K562 (cell line): ENCODE data around the gene FTH1. TPM values are rescaled to one million over a fixed set of nuclear protein-coding genes. Genes with fewer than 3 reads are reported as not detected.

ENCODE experiments used
- BRCA1 ChIP-seq, 2 experiments: fragments of 450-650 bp in 1 of 2; sonication (generic) in 1 of 2; formaldehyde crosslinking in 1 of 2; IDR thresholded peaks; 2 replicates each; pipeline versions ENCODE4 v1.5.0 to v1.6.1; 2017 to 2020; ENCODE audit warnings: mild to moderate bottlenecking in 1 of 2, missing genetic modification reagents in 1 of 2
- C11orf30 ChIP-seq: fragments of 450-650 bp; IDR thresholded peaks from 2 replicates; pipeline ENCODE4 v1.6.1; 2016; ENCODE audit warnings: low read depth, mild to moderate bottlenecking
- CEBPG ChIP-seq, 3 experiments: fragments of 200-800 bp in 1 of 3; sonication (Bioruptor generic) in 1 of 3; sonication (generic) in 1 of 3; formaldehyde crosslinking in 1 of 3; IDR thresholded peaks in 2 of 3; conservative IDR thresholded peaks in 1 of 3; 2 replicates each; pipeline versions ENCODE4 v1.6.1 to v1.8.0; 2016 to 2022; ENCODE audit warnings: missing compliant biosample characterization in 2 of 3, missing genetic modification characterization in 2 of 3, mild to moderate bottlenecking in 1 of 3, missing genetic modification reagents in 1 of 3
- DPF2 ChIP-seq: fragments of 450-650 bp; IDR thresholded peaks from 2 replicates; pipeline ENCODE4 v1.6.1; 2016
- E2F4 ChIP-seq: sonication (generic); formaldehyde crosslinking; IDR thresholded peaks from 2 replicates; pipeline ENCODE4 v1.8.0; 2022; ENCODE audit warnings: mild to moderate bottlenecking, low read depth, missing genetic modification reagents
- GATAD2A ChIP-seq: fragments of 450-650 bp; IDR thresholded peaks from 2 replicates; pipeline ENCODE4 v1.6.1; 2017
- GATAD2B ChIP-seq: fragments of 450-650 bp; IDR thresholded peaks from 2 replicates; pipeline ENCODE4 v1.6.1; 2017; ENCODE audit warnings: mild to moderate bottlenecking, borderline replicate concordance
- HBP1 ChIP-seq: fragments of 450-650 bp; formaldehyde crosslinking; IDR thresholded peaks from 2 replicates; pipeline ENCODE4 v1.4.0; 2022; ENCODE audit warnings: missing genetic modification characterization
- KAT8 ChIP-seq: fragments of 450-650 bp; IDR thresholded peaks from 2 replicates; pipeline ENCODE4 v1.6.1; 2016; ENCODE audit warnings: low read depth, mild to moderate bottlenecking
- LARP7 ChIP-seq: fragments of 450-650 bp; IDR thresholded peaks from 2 replicates; pipeline ENCODE4 v1.6.1; 2016
- MCM3 ChIP-seq: fragments of 450-650 bp; IDR thresholded peaks from 2 replicates; pipeline ENCODE4 v1.6.1; 2016
- MCM5 ChIP-seq: fragments of 450-650 bp; IDR thresholded peaks from 2 replicates; pipeline ENCODE4 v1.6.1; 2016; ENCODE audit warnings: low read depth
- PCBP2 ChIP-seq: fragments of 200-400 bp; formaldehyde crosslinking; IDR thresholded peaks from 2 replicates; pipeline ENCODE4 v1.6.1; 2018; ENCODE audit warnings: low read length, low read depth, mild to moderate bottlenecking, moderate library complexity; ENCODE audit not compliant: poor library complexity, severe bottlenecking
- POLR2G ChIP-seq: fragments of 200-400 bp; formaldehyde crosslinking; IDR thresholded peaks from 2 replicates; pipeline ENCODE4 v1.6.1; 2017; ENCODE audit warnings: low read depth, mild to moderate bottlenecking, antibody characterized with exemption, low read length, moderate library complexity
- RBFOX2 ChIP-seq: fragments of 200-400 bp; formaldehyde crosslinking; IDR thresholded peaks from 2 replicates; pipeline ENCODE4 v1.6.1; 2017; ENCODE audit warnings: low read depth, mild to moderate bottlenecking, low read length, moderate library complexity
- SIN3B ChIP-seq: fragments of 450-650 bp; IDR thresholded peaks from 2 replicates; pipeline ENCODE4 v1.6.1; 2017; ENCODE audit warnings: low read depth, mild to moderate bottlenecking, moderate library complexity
- SMARCA4 ChIP-seq: fragments of 450-650 bp; IDR thresholded peaks from 2 replicates; pipeline ENCODE4 v1.6.1; 2016
- STAT6 ChIP-seq: sonication (generic); formaldehyde crosslinking; IDR thresholded peaks from 2 replicates; pipeline ENCODE4 v1.8.1; 2023; ENCODE audit warnings: mild to moderate bottlenecking, missing genetic modification reagents
- TEAD2 ChIP-seq: fragments of 450-650 bp; IDR thresholded peaks from 2 replicates; pipeline ENCODE4 v1.6.1; 2016; ENCODE audit warnings: missing genetic modification characterization, control low read depth, missing compliant biosample characterization
- THRB ChIP-seq: fragments of 450-650 bp; formaldehyde crosslinking; conservative IDR thresholded peaks from 2 replicates; pipeline ENCODE4 v1.4.0; 2022; ENCODE audit warnings: mild to moderate bottlenecking, missing genetic modification characterization
- TRIM24 ChIP-seq, 2 experiments: fragments of 450-650 bp; IDR thresholded peaks; 2 replicates each; pipeline ENCODE4 v1.6.1; 2016
- XRCC4 ChIP-seq: IDR thresholded peaks from one replicate; pipeline ENCODE4 v1.6.1; 2011; ENCODE audit not compliant: insufficient read depth, insufficient read length; ENCODE audit errors: extremely low read depth
- ZNF282 ChIP-seq: sonication (generic); formaldehyde crosslinking; IDR thresholded peaks from 2 replicates; pipeline ENCODE4 v1.8.1; 2023; ENCODE audit warnings: missing genetic modification reagents
- ZNF695 ChIP-seq: fragments of 450-650 bp; formaldehyde crosslinking; IDR thresholded peaks from 2 replicates; pipeline ENCODE4 v1.4.0; 2020; ENCODE audit warnings: mild to moderate bottlenecking, moderate library complexity
- polyA plus RNA-seq, 8 experiments: library from polyadenylated mRNA; depleted of rRNA in 4 of 8; stranded (reverse) in 5 of 8; unstranded in 3 of 8; fragments of >200 nt; fragmentation: Nextera tagmentation in 2 of 8; fragmentation: Illumina TruSeq in 1 of 8; extraction: Ambion mirVana in 2 of 8; extraction: Trizol in 1 of 8; gene quantifications; 2 replicates each; pipeline versions ENCODE4 v1.2.1 to v1.2.3, GENCODE V29; 2011 to 2014; ENCODE audit warnings: inconsistent platforms in 1 of 8, missing spikeins in 1 of 8
- total RNA-seq, 7 experiments: library from RNA; depleted of rRNA in 6 of 7; stranded (reverse); fragments of >200 nt in 6 of 7; fragmentation: Illumina TruSeq in 2 of 7; extraction: Trizol in 2 of 7; gene quantifications; 2 replicates each; pipeline versions ENCODE4 v1.2.1 to v1.2.3, GENCODE V29; 2011 to 2021; ENCODE audit warnings: low replicate concordance in 1 of 7

FTH1 gene
- total and polyA plus RNA-seq, 9 of the 15 experiments (the other 6 are each of a cell fraction or from before 2014, with no cell fraction given) = 370 to 3,146 (median 802) TPM

- no peak for TF ChIP-seq STAT6 (CRISPR knock-in tag)
- TF ChIP-seq E2F4 = no peak
- TF ChIP-seq LARP7 = no peak
- no peak for TF ChIP-seq PCBP2
- TF ChIP-seq HBP1 (CRISPR knock-in tag) = no peak
- TF ChIP-seq SIN3B = no peak
- TF ChIP-seq MCM3 = no peak
- TF ChIP-seq C11orf30 = peak; percentile 19; the same call in 1 of the 2 replicates
- no peak for TF ChIP-seq POLR2G
- TF ChIP-seq ZNF695 (CRISPR knock-in tag) = no peak
- no peak for TF ChIP-seq GATAD2B
- no peak for TF ChIP-seq GATAD2A
- peak; percentile 60; the same call in 1 of the 2 replicates for TF ChIP-seq DPF2
- no peak for TF ChIP-seq XRCC4
- TF ChIP-seq TRIM24 (IDR thresholded peaks at IDR 0.05) = peak in 1 of 2 experiments; percentile 24; a peak in 1 of 4 replicates
- TF ChIP-seq THRB = no peak
- no peak for TF ChIP-seq TEAD2 (tag)
- TF ChIP-seq BRCA1 (IDR thresholded peaks at IDR 0.05) = no peak
- no peak for TF ChIP-seq BRCA1 (CRISPR knock-in tag; IDR thresholded peaks at IDR 0.05)
- TF ChIP-seq ZNF282 (CRISPR knock-in tag) = no peak
- no peak for TF ChIP-seq RBFOX2
- TF ChIP-seq SMARCA4 = peak; percentile 45; the same call in 1 of the 2 replicates
- no peak for TF ChIP-seq KAT8
- no peak for TF ChIP-seq MCM5
- peak; percentile 83 for TF ChIP-seq CEBPG (CRISPR knock-in tag; IDR thresholded peaks at IDR 0.05)
- peak in 1 of 2 experiments; percentile 76; a peak in 2 of 4 replicates for TF ChIP-seq CEBPG (tag; conservative IDR thresholded peaks at IDR 0.05 in 1 of 2, IDR thresholded peaks at IDR 0.05 in 1 of 2)
Observed at GRCh38 chr11:61959114-61959513, 8.3 kb downstream of the FTH1 start (continued).
